ENCODE results near the gene SLC49A3. TPM values are rescaled to one million over a fixed set of nuclear protein-coding genes. Genes with fewer than 3 reads are reported as not detected.

Gene SLC49A3
- total and polyA plus RNA-seq, 2 experiments from 2014 or later = 1.3 to 3.7 TPM

- ATAC-seq = no peak
- Mint-ChIP-seq H3K9me3 (no peaks in the 10 kb centered on the region), H3K4me3 (no peak overlapping the region), H3K27ac (no peak overlapping the region), H3K36me3 (ENCODE audit: low read depth) (peaks cover 50% of the 10 kb centered on the region), H3K27me3 (ENCODE audit: insufficient read depth, low read depth, poor library complexity) (peaks cover 5% of the 10 kb centered on the region), H3K4me1 (no peaks in the 10 kb centered on the region)
- Histone ChIP-seq H3K9me2 (ENCODE audit: insufficient read depth) (no peaks in the 10 kb centered on the region), H3K4me3 (no peak overlapping the region), H2AFZ (no peak overlapping the region), H3K27ac (ENCODE audit: low read depth) (no peak overlapping the region), H3F3A (replicated peaks; ENCODE audit: low read depth) (peaks cover 6% of the 10 kb centered on the region; the same call in 1 of the 2 replicates), H3K4me2 (no peak overlapping the region), H3K4me1 (ENCODE audit: insufficient read depth) (no peaks in the 10 kb centered on the region), H3K27me3 (ENCODE audit: insufficient read depth) (no peaks in the 10 kb centered on the region), H3K79me2 (replicated peaks; ENCODE audit: insufficient read depth) (peaks cover 9% of the 10 kb centered on the region), H3K36me3 (ENCODE audit: insufficient read depth) (peaks cover 24% of the 10 kb centered on the region), H4K20me1 (replicated peaks; ENCODE audit: insufficient read depth) (peaks cover 6% of the 10 kb centered on the region; the same call in 1 of the 2 replicates)
- TF ChIP-seq NANOG (IDR thresholded peaks at IDR 0.05; ENCODE audit: borderline replicate concordance) = no peak
- DNase-seq (ENCODE audit: low spot score) = no peak
These were observed 44.7 kb upstream of the SLC49A3 start for GRCh38 chr4:733631-733980.

- no peak overlapping the region for H3K4me2 ChIP-seq
- no peak overlapping the region for H3K27ac Mint-ChIP-seq
- TF ChIP-seq ZNF462 (CRISPR knock-in tag; IDR thresholded peaks at IDR 0.05) = no peak
- no peak for TF ChIP-seq REST (IDR thresholded peaks at IDR 0.05; ENCODE audit: unreplicated experiment)
- TF ChIP-seq NANOG (IDR thresholded peaks at IDR 0.05; ENCODE audit: borderline replicate concordance) = no peak
- ATAC-seq (no peak), DNase-seq (ENCODE audit: low spot score) (no peak)
- H3F3A ChIP-seq (replicated peaks; ENCODE audit: low read depth) = peaks cover 6% of the 10 kb centered on the region; the same call in 1 of the 2 replicates
- H3K27me3 Mint-ChIP-seq (ENCODE audit: insufficient read depth, low read depth, poor library complexity) = peaks cover 5% of the 10 kb centered on the region
- peaks cover 7% of the 10 kb centered on the region for H4K20me1 ChIP-seq (replicated peaks; ENCODE audit: insufficient read depth)
- no peaks in the 10 kb centered on the region for H3K9me3 Mint-ChIP-seq
- no peaks in the 10 kb centered on the region for H3K4me1 ChIP-seq (ENCODE audit: insufficient read depth)
- H3K27ac ChIP-seq (ENCODE audit: low read depth) = no peak overlapping the region
- H3K79me2 ChIP-seq (replicated peaks; ENCODE audit: insufficient read depth) = peaks cover 14% of the 10 kb centered on the region
- H3K4me3 ChIP-seq = no peak overlapping the region
- no peak overlapping the region for H2AFZ ChIP-seq
- no peaks in the 10 kb centered on the region for H3K27me3 ChIP-seq (ENCODE audit: insufficient read depth)
- peaks cover 50% of the 10 kb centered on the region for H3K36me3 Mint-ChIP-seq (ENCODE audit: low read depth)
- H3K36me3 ChIP-seq (ENCODE audit: insufficient read depth) = peaks cover 21% of the 10 kb centered on the region
- H3K9me2 ChIP-seq (ENCODE audit: insufficient read depth) = no peaks in the 10 kb centered on the region
- H3K4me3 Mint-ChIP-seq = no peak overlapping the region
- H3K4me1 Mint-ChIP-seq = no peaks in the 10 kb centered on the region
These were observed 44.1 kb upstream of the SLC49A3 start for GRCh38 chr4:732911-733630.
